Naive thymus-derived CD4-positive, alpha-beta T cell (primary cell): ENCODE data around the gene BRD9. TPM values are rescaled to one million over a fixed set of nuclear protein-coding genes. Genes with fewer than 3 reads are reported as not detected.

Experiments used
- ATAC-seq: fragments of 150-1000 bp; cut with Tn5 transposase; 2 replicates; pipeline ENCODE4 v1.10.0; 2021; ENCODE audit warnings: mild to moderate bottlenecking, moderate library complexity
- CTCF ChIA-PET: fragments of 350-600 bp; sonication (Branson Sonifier 250); formaldehyde crosslinking; loops from one replicate; lab custom pipeline; 2021; ENCODE audit warnings: antibody characterized with exemption; lab: Charles Lee
- POLR2A ChIA-PET: fragments of 350-600 bp; sonication (Branson Sonifier 250); formaldehyde crosslinking; loops from one replicate; lab custom pipeline; 2021; ENCODE audit warnings: antibody characterized with exemption, inconsistent platforms; lab: Charles Lee
- DNase-seq, 9 donors: peaks; one replicate each; pipeline versions ENCODE4 v3.0.0 to v3.0.0-alpha.2; 2020 to 2022; ENCODE audit warnings: mixed read lengths in 1 of 9
- H3K27ac ChIP-seq: one replicate; pipeline ENCODE4 v1.7.0; 2013; ENCODE audit warnings: mild to moderate bottlenecking, low read depth, low read length, moderate library complexity
- H3K27me3 ChIP-seq, 2 donors: one replicate each; pipeline ENCODE4 v1.7.0; 2013; ENCODE audit warnings: low read length in 2 of 2, mild to moderate bottlenecking in 2 of 2, moderate library complexity in 2 of 2; ENCODE audit not compliant: control insufficient read depth in 2 of 2, insufficient read depth in 2 of 2
- H3K36me3 ChIP-seq, 3 experiments: 1 replicate in 2 of 3; 2 replicates in 1 of 3; pipeline ENCODE4 v1.7.0; 2013; ENCODE audit warnings: low read length in 3 of 3, mild to moderate bottlenecking in 3 of 3, moderate library complexity in 1 of 3; ENCODE audit not compliant: insufficient read depth in 3 of 3, control insufficient read depth in 2 of 3
- H3K4me1 ChIP-seq, 2 donors: one replicate each; pipeline ENCODE4 v1.7.0; 2013; ENCODE audit warnings: low read length in 2 of 2, mild to moderate bottlenecking in 2 of 2, moderate library complexity in 1 of 2; ENCODE audit not compliant: control insufficient read depth in 2 of 2, insufficient read depth in 2 of 2
- H3K4me3 ChIP-seq: 2 replicates; pipeline ENCODE4 v1.7.0; 2013; ENCODE audit warnings: mild to moderate bottlenecking, low read length
- H3K9me3 ChIP-seq, 3 experiments: 1 replicate in 2 of 3; 2 replicates in 1 of 3; pipeline ENCODE4 v1.7.0; 2013; ENCODE audit warnings: low read length in 3 of 3; ENCODE audit not compliant: control insufficient read depth in 2 of 3
- H3K27ac Mint-ChIP-seq, 9 donors: one replicate each; pipeline ENCODE4 v1.8.0; 2020 to 2022; ENCODE audit warnings: mixed read lengths in 9 of 9, mild to moderate bottlenecking in 8 of 9, moderate library complexity in 5 of 9, inconsistent platforms in 2 of 9
- H3K27me3 Mint-ChIP-seq, 5 donors: one replicate each; pipeline ENCODE4 v1.8.0; 2021 to 2022; ENCODE audit warnings: mixed read lengths in 5 of 5, mild to moderate bottlenecking in 1 of 5
- H3K36me3 Mint-ChIP-seq, 5 donors: one replicate each; pipeline ENCODE4 v1.8.0; 2020 to 2022; ENCODE audit warnings: mixed read lengths in 5 of 5, mild to moderate bottlenecking in 3 of 5, inconsistent platforms in 1 of 5
- H3K4me1 Mint-ChIP-seq, 7 donors: one replicate each; pipeline ENCODE4 v1.8.0; 2020 to 2022; ENCODE audit warnings: mixed read lengths in 7 of 7, mild to moderate bottlenecking in 3 of 7, inconsistent platforms in 1 of 7
- H3K4me3 Mint-ChIP-seq, 10 donors: one replicate each; pipeline ENCODE4 v1.8.0; 2020 to 2022; ENCODE audit warnings: mild to moderate bottlenecking in 10 of 10, mixed read lengths in 10 of 10, moderate library complexity in 6 of 10, inconsistent platforms in 2 of 10
- H3K9me3 Mint-ChIP-seq, 11 donors: one replicate each; pipeline ENCODE4 v1.8.0; 2020 to 2022; ENCODE audit warnings: mixed read lengths in 11 of 11, mild to moderate bottlenecking in 4 of 11, inconsistent platforms in 1 of 11, moderate library complexity in 1 of 11
- intact Hi-C, 2 donors: fragments of 100-400 bp; cut with micrococcal nuclease; formaldehyde crosslinking; loops; one replicate each; pipeline ENCODE4 v1.15.1; 2023
- polyA plus RNA-seq, 2 donors: library from polyadenylated mRNA; unstranded; fragments of 300-500 nt; fragmentation: Illumina TruSeq; gene quantifications; one replicate each; pipeline ENCODE4 v1.2.3, GENCODE V29; 2021
- total RNA-seq, 6 experiments: library from RNA in 5 of 6; stranded (reverse) in 5 of 6; gene quantifications; 1 replicate in 5 of 6; 2 replicates in 1 of 6; pipeline ENCODE4 v1.2.3 and lab custom pipeline; 2021 to 2026

Gene BRD9
- total and polyA plus RNA-seq, 7 experiments from 2014 or later, result 10.6 to 93.2 (median 81.2) TPM

GRCh38 chr5:887947-888637 is 4.5 kb downstream of the BRD9 start:
- POLR2A ChIA-PET, result interaction anchor here (0.7 kb wide), 1 partner anchor 466 kb away, joined by 4 read pairs; no protein-coding TSS in a partner anchor

GRCh38 chr5:886716-887325 is 5.8 kb downstream of the BRD9 start:
- no peak overlapping the region for H3K27ac ChIP-seq
- Mint-ChIP-seq H3K4me3 (no peak overlapping the region), H3K9me3 (peaks cover 0 to 12% (median 0%) of the 10 kb centered on the region in 11 donors), H3K4me1 (peaks cover 20 to 57% (median 47%) of the 10 kb centered on the region in 7 donors), H3K27ac (peak overlapping the region in 3 of 9 donors; percentile 10 to 62 (median 51)), H3K27me3 (peaks cover 0 to 5% (median 0%) of the 10 kb centered on the region in 5 donors), H3K36me3 (peaks cover 21 to 65% (median 45%) of the 10 kb centered on the region in 5 donors)
- no peaks in the 10 kb centered on the region for H3K27me3 ChIP-seq
- ATAC-seq (no peak), DNase-seq (no peak)
- intact Hi-C loops, result no loop called here
- H3K4me1 ChIP-seq, result peaks cover 9 to 11% of the 10 kb centered on the region in 2 donors
- no peaks in the 10 kb centered on the region for H3K9me3 ChIP-seq
- ChIA-PET CTCF (no interaction called here), POLR2A (no interaction called here)
- H3K36me3 ChIP-seq, result peaks cover 15 to 97% (median 52%) of the 10 kb centered on the region in 3 experiments
- no peak overlapping the region for H3K4me3 ChIP-seq

More at GRCh38 chr5:887947-888637, 4.5 kb downstream of the BRD9 start:
- Mint-ChIP-seq H3K27ac (peak overlapping the region in 2 of 9 donors; percentile 28 to 43), H3K4me1 (peaks cover 11 to 45% (median 35%) of the 10 kb centered on the region in 7 donors), H3K4me3 (no peak overlapping the region), H3K36me3 (peaks cover 13 to 52% (median 33%) of the 10 kb centered on the region in 5 donors), H3K27me3 (no peaks in the 10 kb centered on the region), H3K9me3 (peaks cover 0 to under 1% (median 0%) of the 10 kb centered on the region in 11 donors)
- H3K36me3 ChIP-seq, result peaks cover 15 to 84% (median 46%) of the 10 kb centered on the region in 3 experiments
- no peak overlapping the region for H3K27ac ChIP-seq
- intact Hi-C loops, result no loop called here
- H3K9me3 ChIP-seq, result no peaks in the 10 kb centered on the region
- CTCF ChIA-PET, result interaction anchor here (1.1 kb wide), 1 partner anchor 215 kb away, joined by 4 read pairs; no protein-coding TSS in a partner anchor
- H3K27me3 ChIP-seq, result no peaks in the 10 kb centered on the region
- no peak overlapping the region for H3K4me3 ChIP-seq
- ATAC-seq, result no peak
- peaks cover 10 to 14% of the 10 kb centered on the region in 2 donors for H3K4me1 ChIP-seq
- DNase-seq, result no peak

GRCh38 chr5:886036-886435 is 6.6 kb downstream of the BRD9 start:
- peaks cover 1 to 4% of the 10 kb centered on the region in 2 donors for H3K4me1 ChIP-seq
- Mint-ChIP-seq H3K4me3 (no peak overlapping the region), H3K36me3 (peaks cover 27 to 68% (median 48%) of the 10 kb centered on the region in 5 donors), H3K4me1 (peaks cover 17 to 54% (median 44%) of the 10 kb centered on the region in 7 donors), H3K9me3 (peaks cover 0 to 12% (median 0%) of the 10 kb centered on the region in 11 donors), H3K27ac (no peak overlapping the region), H3K27me3 (peaks cover 0 to 5% (median 0%) of the 10 kb centered on the region in 5 donors)
- CTCF ChIA-PET, result no interaction called here
- ATAC-seq (no peak), DNase-seq (no peak)
- intact Hi-C loops, result no loop called here
- no peak overlapping the region for H3K27ac ChIP-seq
- H3K27me3 ChIP-seq, result no peaks in the 10 kb centered on the region
- no peak overlapping the region for H3K4me3 ChIP-seq
- no peaks in the 10 kb centered on the region for H3K9me3 ChIP-seq
- POLR2A ChIA-PET, result no interaction called here
- peaks cover 15 to 100% (median 52%) of the 10 kb centered on the region in 3 experiments for H3K36me3 ChIP-seq

- Histone ChIP-seq H3K4me3 (no peak overlapping the region), H3K27me3 (no peaks in the 10 kb centered on the region), H3K9me3 (no peaks in the 10 kb centered on the region), H3K36me3 (peaks cover 15 to 100% (median 52%) of the 10 kb centered on the region in 3 experiments), H3K27ac (no peak overlapping the region), H3K4me1 (no peaks in the 10 kb centered on the region)
- CTCF ChIA-PET, result no interaction called here
- Mint-ChIP-seq H3K27me3 (peaks cover 0 to 5% (median 0%) of the 10 kb centered on the region in 5 donors), H3K27ac (no peak overlapping the region), H3K9me3 (peaks cover 0 to 12% (median 0%) of the 10 kb centered on the region in 11 donors), H3K4me1 (peaks cover 14 to 49% (median 39%) of the 10 kb centered on the region in 7 donors), H3K4me3 (no peak overlapping the region), H3K36me3 (peaks cover 27 to 73% (median 49%) of the 10 kb centered on the region in 5 donors)
- DNase-seq, result no peak
- POLR2A ChIA-PET, result no interaction called here
- no peak for ATAC-seq
- intact Hi-C loops, result no loop called here
Observed at GRCh38 chr5:885529-885928, 7.1 kb downstream of the BRD9 start.

- ChIA-PET POLR2A (no interaction called here), CTCF (no interaction called here)
- peaks cover 0 to 12% (median 0%) of the 10 kb centered on the region in 11 donors for H3K9me3 Mint-ChIP-seq
- DNase-seq (no peak), ATAC-seq (no peak)
- peaks cover 15 to 98% (median 52%) of the 10 kb centered on the region in 3 experiments for H3K36me3 ChIP-seq
- no peak overlapping the region for H3K27ac ChIP-seq
- H3K27ac Mint-ChIP-seq, result peak overlapping the region in 1 of 9 donors; percentile 17
- no peak overlapping the region for H3K4me3 Mint-ChIP-seq
- H3K27me3 ChIP-seq, result no peaks in the 10 kb centered on the region
- peaks cover 14 to 48% (median 37%) of the 10 kb centered on the region in 7 donors for H3K4me1 Mint-ChIP-seq
- intact Hi-C loops, result no loop called here
- H3K27me3 Mint-ChIP-seq, result peaks cover 0 to 5% (median 0%) of the 10 kb centered on the region in 5 donors
- peaks cover 27 to 73% (median 49%) of the 10 kb centered on the region in 5 donors for H3K36me3 Mint-ChIP-seq
- H3K4me1 ChIP-seq, result no peaks in the 10 kb centered on the region
- no peak overlapping the region for H3K4me3 ChIP-seq
- H3K9me3 ChIP-seq, result no peaks in the 10 kb centered on the region
Observed at GRCh38 chr5:885127-885442, 7.5 kb downstream of the BRD9 start.

- Mint-ChIP-seq H3K27ac (no peak overlapping the region), H3K36me3 (peaks cover 27 to 71% (median 49%) of the 10 kb centered on the region in 5 donors)
- peak; percentile 18 for ATAC-seq
Observed at GRCh38 chr5:884345-885126, 8.1 kb downstream of the BRD9 start.

More at GRCh38 chr5:884345-885126, 8.1 kb downstream of the BRD9 start:
- DNase-seq, result no peak
- H3K4me1 Mint-ChIP-seq, result peaks cover 14 to 46% (median 34%) of the 10 kb centered on the region in 7 donors
- ChIA-PET CTCF (no interaction called here), POLR2A (interaction anchor here (0.5 kb wide), 1 partner anchor 740 kb away, joined by 4 read pairs; no protein-coding TSS in a partner anchor)
- H3K4me3 Mint-ChIP-seq, result no peak overlapping the region
- H3K36me3 ChIP-seq, result peaks cover 15 to 92% (median 50%) of the 10 kb centered on the region in 3 experiments
- intact Hi-C loops, result no loop called here
- no peak overlapping the region for H3K27ac ChIP-seq
- peaks cover 0 to 12% (median 0%) of the 10 kb centered on the region in 11 donors for H3K9me3 Mint-ChIP-seq
- H3K27me3 Mint-ChIP-seq, result peaks cover 0 to 5% (median 0%) of the 10 kb centered on the region in 5 donors
- H3K4me1 ChIP-seq, result no peaks in the 10 kb centered on the region
- no peaks in the 10 kb centered on the region for H3K27me3 ChIP-seq
- no peaks in the 10 kb centered on the region for H3K9me3 ChIP-seq
- H3K4me3 ChIP-seq, result no peak overlapping the region
